ENCODE data around the gene TBC1D9. TPM values are rescaled to one million over a fixed set of nuclear protein-coding genes. Genes with fewer than 3 reads are reported as not detected.
A peak's percentile ranks its signal among the peaks of the same experiment; 100 is the strongest.

The TBC1D9 gene
- total and polyA plus RNA-seq, 8 donors = 4.9 to 38.2 (median 12.2) TPM

GRCh38 chr4:140764785-140765392 lies 8.7 kb upstream of the TBC1D9 start:
- Histone ChIP-seq H3K4me1 (peaks cover 0 to 8% (median 7%) of the 10 kb centered on the region in 4 donors), H3K27me3 (no peaks in the 10 kb centered on the region), H3K27ac (peak overlapping the region in 2 of 5 donors; percentile 27 to 35), H3K4me3 (no peak overlapping the region), H3K36me3 (no peaks in the 10 kb centered on the region), H3K9me3 (no peaks in the 10 kb centered on the region)
- TF ChIP-seq EP300 (IDR thresholded peaks at IDR 0.05) = no peak
- TF ChIP-seq POLR2AphosphoS5 (IDR thresholded peaks at IDR 0.05) = peak in 2 of 3 donors; percentile 33 to 68
- WGBS, 5 donors = 33 to 57% (median 44%) methylated on average over 7 of the region's 7 CpGs
- intact Hi-C loops (cut with DNase I; ENCODE audit: low total_unique reads) = no loop called here
- peak; percentile 76 to 81 for DNase-seq

- H3K4me1 ChIP-seq = peaks cover under 1 to 11% (median 8%) of the 10 kb centered on the region in 4 donors
- no peak overlapping the region for H3K4me3 ChIP-seq
- peak overlapping the region in 1 of 5 donors; percentile 27 for H3K27ac ChIP-seq
- WGBS, 5 donors = 46 to 64% (median 59%) methylated on average over 3 of the region's 3 CpGs
- intact Hi-C loops (cut with DNase I; ENCODE audit: low total_unique reads) = no loop called here
- no peaks in the 10 kb centered on the region for H3K36me3 ChIP-seq
- TF ChIP-seq CTCF (IDR thresholded peaks at IDR 0.05) (no peak), EP300 (IDR thresholded peaks at IDR 0.05) (no peak), POLR2A (IDR thresholded peaks at IDR 0.05) (no peak), POLR2AphosphoS5 (IDR thresholded peaks at IDR 0.05) (no peak)
- H3K9me3 ChIP-seq = no peaks in the 10 kb centered on the region
- H3K27me3 ChIP-seq = no peaks in the 10 kb centered on the region
- DNase-seq = no peak
These were observed 6.0 kb upstream of the TBC1D9 start for GRCh38 chr4:140762202-140762601.

DNA sequence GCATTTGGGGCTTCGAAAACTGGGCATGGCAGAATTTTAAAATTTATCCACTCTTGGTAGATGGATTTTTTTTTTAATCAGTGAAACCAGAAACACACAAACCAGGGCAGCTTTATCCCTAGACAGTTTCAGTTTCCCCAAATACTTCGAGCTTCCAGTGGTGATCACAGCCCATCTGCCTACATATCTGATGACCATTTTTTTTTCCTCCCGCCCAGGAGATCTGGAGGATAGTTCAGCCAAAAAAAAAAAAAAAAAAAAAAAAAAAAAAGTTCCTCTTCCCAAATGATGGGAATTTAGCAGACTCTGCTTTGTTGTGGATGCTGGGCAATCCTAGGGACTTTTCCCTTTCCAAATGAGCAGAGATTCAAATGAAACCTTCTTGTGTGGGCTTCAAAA lies 1.0 kb upstream of the TBC1D9 start:
- H3K27me3 ChIP-seq = peaks cover 0 to 14% (median 0%) of the 10 kb centered on the region in 3 donors
- 19 to 25% (median 20%) methylated on average over 3 of the region's 3 CpGs for WGBS, 5 donors
- no peaks in the 10 kb centered on the region for H3K9me3 ChIP-seq
- TF ChIP-seq POLR2A (IDR thresholded peaks at IDR 0.05) (no peak), CTCF (IDR thresholded peaks at IDR 0.05) (no peak), POLR2AphosphoS5 (IDR thresholded peaks at IDR 0.05) (no peak), EP300 (IDR thresholded peaks at IDR 0.05) (no peak)
- no peak for DNase-seq
- H3K36me3 ChIP-seq = no peaks in the 10 kb centered on the region
- H3K27ac ChIP-seq = peak overlapping the region; percentile 93 to 98 (median 96)
- intact Hi-C loops (cut with DNase I; ENCODE audit: low total_unique reads) = no loop called here
- peaks cover 5 to 32% (median 18%) of the 10 kb centered on the region in 4 donors for H3K4me1 ChIP-seq
- H3K4me3 ChIP-seq = peak overlapping the region; percentile 77 to 87 (median 85)

DNA sequence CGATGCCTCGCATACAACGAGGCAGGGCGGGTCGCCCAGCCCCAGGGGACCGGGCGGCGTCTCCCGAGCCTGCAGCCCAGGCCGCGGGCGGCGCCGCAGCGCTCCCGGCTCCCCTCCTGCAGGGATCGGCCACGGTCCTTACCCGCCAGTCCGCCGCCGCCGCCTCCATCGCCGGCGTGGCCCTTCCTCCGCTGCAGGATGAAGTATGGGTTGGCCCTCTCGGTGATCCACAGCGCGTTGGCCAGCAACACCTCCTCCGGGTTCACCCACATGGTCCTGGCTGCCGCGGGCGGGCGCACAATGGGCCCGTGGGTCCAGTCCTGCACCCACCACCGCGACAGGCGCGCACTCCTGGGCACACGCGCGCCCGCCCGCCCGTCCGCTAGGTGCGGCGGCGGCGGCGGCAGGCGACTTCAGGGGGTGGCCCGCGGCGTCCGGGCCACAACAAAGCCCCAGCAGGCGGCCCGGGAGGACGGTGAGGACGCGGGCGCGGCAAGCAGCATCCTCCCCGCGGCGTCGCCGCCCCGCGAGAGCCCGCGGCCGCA lies 339 bp downstream of the TBC1D9 start:
- Histone ChIP-seq H3K4me1 (peaks cover 5 to 26% (median 14%) of the 10 kb centered on the region in 4 donors), H3K9me3 (no peaks in the 10 kb centered on the region), H3K27ac (peak overlapping the region; percentile 93 to 98 (median 96)), H3K27me3 (peaks cover 0 to 14% (median 0%) of the 10 kb centered on the region in 3 donors), H3K4me3 (peak overlapping the region; percentile 77 to 87 (median 85)), H3K36me3 (no peaks in the 10 kb centered on the region)
- DNase-seq = peak; percentile 63 to 82
- intact Hi-C loops (cut with DNase I; ENCODE audit: low total_unique reads) = no loop called here
- TF ChIP-seq POLR2AphosphoS5 (IDR thresholded peaks at IDR 0.05) (peak in 1 of 3 donors; percentile 32), POLR2A (IDR thresholded peaks at IDR 0.05) (no peak)
- 0 to 2% (median 0%) methylated on average over 10 to 74 of the region's 74 CpGs for WGBS, 5 donors

DNA sequence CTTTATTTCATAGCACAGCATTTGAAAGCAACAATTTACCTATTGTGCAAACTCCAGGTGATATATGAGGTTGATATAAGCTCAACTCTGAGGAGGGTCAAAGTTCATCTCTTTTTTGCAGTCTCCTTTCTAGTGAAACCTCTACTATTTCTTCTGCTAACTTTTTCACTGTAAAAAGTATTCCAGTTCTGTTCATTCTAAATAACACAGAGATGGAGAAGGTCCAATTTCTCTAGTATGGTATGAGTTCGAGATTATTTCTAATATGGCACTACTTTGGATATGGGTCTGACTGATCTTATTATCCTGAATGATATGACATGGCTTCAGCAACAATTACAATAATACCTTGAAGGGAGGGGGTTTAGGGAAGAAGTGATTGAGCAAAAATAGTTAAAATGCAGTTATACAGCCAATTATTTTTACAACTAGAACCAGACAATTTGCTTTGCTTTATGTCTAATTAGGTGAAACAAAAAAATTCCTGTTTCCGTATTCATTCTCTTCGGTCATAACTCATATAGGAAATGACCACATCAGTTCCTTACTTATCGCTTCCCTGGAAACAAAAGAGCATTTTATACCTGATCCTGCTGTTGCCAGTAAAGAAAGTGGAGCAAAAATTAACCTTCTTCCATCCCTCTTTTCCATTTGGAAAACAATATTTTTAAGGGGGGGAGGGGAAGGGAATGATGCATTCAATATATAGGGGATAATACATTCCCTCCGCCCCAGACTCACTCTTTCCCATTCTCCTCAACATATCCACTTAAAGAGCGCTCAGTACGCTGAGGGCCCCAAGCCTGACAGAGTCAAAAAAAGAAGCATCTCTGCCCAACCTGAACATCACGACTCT lies 1.0 kb downstream of the TBC1D9 start:
- Histone ChIP-seq H3K9me3 (no peaks in the 10 kb centered on the region), H3K4me3 (peak overlapping the region; percentile 77 to 87 (median 85)), H3K27ac (peak overlapping the region; percentile 93 to 98 (median 96)), H3K27me3 (peaks cover 0 to 14% (median 0%) of the 10 kb centered on the region in 3 donors), H3K36me3 (no peaks in the 10 kb centered on the region), H3K4me1 (peaks cover 5 to 26% (median 14%) of the 10 kb centered on the region in 4 donors)
- intact Hi-C loops (cut with DNase I; ENCODE audit: low total_unique reads) = no loop called here
- WGBS, 5 donors = 5 to 17% (median 10%) methylated on average over 8 of the region's 8 CpGs
- DNase-seq = peak in 1 of 2 donors; percentile 32
- TF ChIP-seq EP300 (IDR thresholded peaks at IDR 0.05) (no peak), POLR2A (IDR thresholded peaks at IDR 0.05) (no peak), CTCF (IDR thresholded peaks at IDR 0.05) (no peak), POLR2AphosphoS5 (IDR thresholded peaks at IDR 0.05) (no peak)
